ENCODE results near the gene PREX1. TPM values are rescaled to one million over a fixed set of nuclear protein-coding genes. Genes with fewer than 3 reads are reported as not detected.

PREX1 gene
- total RNA-seq, 2 experiments from 2014 or later: 130 to 156 TPM

GRCh38 chr20:48709058-48709691 is 118.6 kb downstream of the PREX1 start:
- CTCF ChIA-PET: interaction anchor here (1.1 kb wide), 1 partner anchor 117 kb away, joined by 3 read pairs; no protein-coding TSS in a partner anchor
- H3K4me1 Mint-ChIP-seq: peaks cover 66% of the 10 kb centered on the region

GRCh38 chr20:48708630-48709029 is 119.2 kb downstream of the PREX1 start:
- Mint-ChIP-seq H3K27ac (peak overlapping the region; percentile 42), H3K36me3 (peaks cover 51% of the 10 kb centered on the region), H3K4me3 (no peak overlapping the region), H3K27me3 (no peaks in the 10 kb centered on the region), H3K4me1 (peaks cover 61% of the 10 kb centered on the region), H3K9me3 (ENCODE audit: low read depth) (no peaks in the 10 kb centered on the region)
- CTCF ChIA-PET: interaction anchor here (1.1 kb wide), 1 partner anchor 117 kb away, joined by 3 read pairs; no protein-coding TSS in a partner anchor
- ATAC-seq (no peak), DNase-seq (no peak)

More at GRCh38 chr20:48709058-48709691, 118.6 kb downstream of the PREX1 start:
- ATAC-seq (no peak), DNase-seq (no peak)
- Mint-ChIP-seq H3K9me3 (ENCODE audit: low read depth) (no peaks in the 10 kb centered on the region), H3K27me3 (no peaks in the 10 kb centered on the region), H3K27ac (peak overlapping the region; percentile 42), H3K4me3 (no peak overlapping the region), H3K36me3 (peaks cover 53% of the 10 kb centered on the region)

GRCh38 chr20:48708116-48708515 is 119.7 kb downstream of the PREX1 start:
- H3K4me3 Mint-ChIP-seq: no peak overlapping the region
- no peak overlapping the region for H3K27ac Mint-ChIP-seq
- H3K27me3 Mint-ChIP-seq: no peaks in the 10 kb centered on the region
- H3K9me3 Mint-ChIP-seq (ENCODE audit: low read depth): no peaks in the 10 kb centered on the region
- H3K4me1 Mint-ChIP-seq: peaks cover 58% of the 10 kb centered on the region
- H3K36me3 Mint-ChIP-seq: peaks cover 51% of the 10 kb centered on the region
- CTCF ChIA-PET: interaction anchor here (2.1 kb wide), 2 partner anchors 9 to 51 kb away, joined by 10 to 14 read pairs; no protein-coding TSS in a partner anchor
- ATAC-seq: no peak
- DNase-seq: no peak

GRCh38 chr20:48706710-48707365 is 121.0 kb downstream of the PREX1 start:
- CTCF ChIA-PET: interaction anchor here (1.2 to 2.5 kb wide), 6 partner anchors 10 to 199 kb away, joined by 3 to 14 read pairs (median 8); no protein-coding TSS in a partner anchor
- DNase-seq (no peak), ATAC-seq (peak; percentile 65)
- peak overlapping the region; percentile 75 for H3K27ac Mint-ChIP-seq
- no peaks in the 10 kb centered on the region for H3K27me3 Mint-ChIP-seq
- no peaks in the 10 kb centered on the region for H3K9me3 Mint-ChIP-seq (ENCODE audit: low read depth)
- H3K36me3 Mint-ChIP-seq: peaks cover 46% of the 10 kb centered on the region
- H3K4me3 Mint-ChIP-seq: peak overlapping the region; percentile 11
- peaks cover 48% of the 10 kb centered on the region for H3K4me1 Mint-ChIP-seq

GRCh38 chr20:48706116-48706656 is 121.6 kb downstream of the PREX1 start:
- Mint-ChIP-seq H3K4me1 (peaks cover 49% of the 10 kb centered on the region), H3K36me3 (peaks cover 50% of the 10 kb centered on the region), H3K27ac (peak overlapping the region; percentile 75), H3K4me3 (no peak overlapping the region), H3K9me3 (ENCODE audit: low read depth) (no peaks in the 10 kb centered on the region), H3K27me3 (no peaks in the 10 kb centered on the region)
- CTCF ChIA-PET: interaction anchor here (1.2 to 2.5 kb wide), 6 partner anchors 11 to 199 kb away, joined by 3 to 14 read pairs (median 8); no protein-coding TSS in a partner anchor
- ATAC-seq (no peak), DNase-seq (no peak)

- Mint-ChIP-seq H3K9me3 (ENCODE audit: low read depth) (no peaks in the 10 kb centered on the region), H3K36me3 (peaks cover 54% of the 10 kb centered on the region), H3K4me1 (peaks cover 50% of the 10 kb centered on the region), H3K4me3 (no peak overlapping the region), H3K27ac (peak overlapping the region; percentile 75), H3K27me3 (no peaks in the 10 kb centered on the region)
- CTCF ChIA-PET: interaction anchor here (1.1 to 2.5 kb wide), 3 partner anchors 22 to 200 kb away, joined by 3 to 9 read pairs (median 3); no protein-coding TSS in a partner anchor
- no peak for DNase-seq
- ATAC-seq: no peak
Observed at GRCh38 chr20:48705240-48706115, 122.3 kb downstream of the PREX1 start.

- H3K27me3 Mint-ChIP-seq: no peaks in the 10 kb centered on the region
- H3K4me1 Mint-ChIP-seq: peaks cover 51% of the 10 kb centered on the region
- H3K4me3 Mint-ChIP-seq: no peak overlapping the region
- H3K9me3 Mint-ChIP-seq (ENCODE audit: low read depth): no peaks in the 10 kb centered on the region
- peak overlapping the region; percentile 65 for H3K27ac Mint-ChIP-seq
- peaks cover 59% of the 10 kb centered on the region for H3K36me3 Mint-ChIP-seq
- ATAC-seq: no peak
- CTCF ChIA-PET: interaction anchor here (1.1 to 2.5 kb wide), 2 partner anchors 21 to 201 kb away, joined by 3 to 9 read pairs; no protein-coding TSS in a partner anchor
- no peak for DNase-seq
Observed at GRCh38 chr20:48704761-48705160, 123.0 kb downstream of the PREX1 start.

- Mint-ChIP-seq H3K9me3 (ENCODE audit: low read depth) (no peaks in the 10 kb centered on the region), H3K4me1 (peaks cover 55% of the 10 kb centered on the region), H3K27me3 (no peaks in the 10 kb centered on the region), H3K36me3 (peaks cover 61% of the 10 kb centered on the region), H3K27ac (no peak overlapping the region), H3K4me3 (no peak overlapping the region)
- ATAC-seq (no peak), DNase-seq (no peak)
- CTCF ChIA-PET: interaction anchor here (1.0 kb wide), 1 partner anchor 83 kb away, joined by 3 read pairs; no protein-coding TSS in a partner anchor
Observed at GRCh38 chr20:48703511-48704219, 124.1 kb downstream of the PREX1 start.

GRCh38 chr20:48703107-48703506 is 124.7 kb downstream of the PREX1 start:
- Mint-ChIP-seq H3K4me1 (peaks cover 53% of the 10 kb centered on the region), H3K36me3 (peaks cover 61% of the 10 kb centered on the region)

GRCh38 chr20:48702455-48702913 is 125.3 kb downstream of the PREX1 start:
- Mint-ChIP-seq H3K9me3 (ENCODE audit: low read depth) (no peaks in the 10 kb centered on the region), H3K4me1 (peaks cover 49% of the 10 kb centered on the region), H3K27me3 (no peaks in the 10 kb centered on the region), H3K4me3 (no peak overlapping the region), H3K27ac (no peak overlapping the region), H3K36me3 (peaks cover 57% of the 10 kb centered on the region)
- DNase-seq (no peak), ATAC-seq (no peak)
- CTCF ChIA-PET: interaction anchor here (1.0 kb wide), 1 partner anchor 82 kb away, joined by 3 read pairs; no protein-coding TSS in a partner anchor

More at GRCh38 chr20:48703107-48703506, 124.7 kb downstream of the PREX1 start:
- CTCF ChIA-PET: interaction anchor here (1.0 kb wide), 1 partner anchor 82 kb away, joined by 3 read pairs; no protein-coding TSS in a partner anchor
- Mint-ChIP-seq H3K27me3 (no peaks in the 10 kb centered on the region), H3K4me3 (no peak overlapping the region), H3K9me3 (ENCODE audit: low read depth) (no peaks in the 10 kb centered on the region), H3K27ac (no peak overlapping the region)
- no peak for ATAC-seq
- no peak for DNase-seq

GRCh38 chr20:48701702-48702101 is 126.1 kb downstream of the PREX1 start:
- Mint-ChIP-seq H3K27me3 (no peaks in the 10 kb centered on the region), H3K4me1 (peaks cover 43% of the 10 kb centered on the region), H3K27ac (no peak overlapping the region), H3K9me3 (ENCODE audit: low read depth) (no peaks in the 10 kb centered on the region), H3K4me3 (no peak overlapping the region), H3K36me3 (peaks cover 54% of the 10 kb centered on the region)
- no peak for ATAC-seq
- no peak for DNase-seq
- CTCF ChIA-PET: no interaction called here

Data from activated CD8-positive, alpha-beta memory T cell treated with anti-CD3 and anti-CD28 coated beads, Interleukin-2, amount 10 ng/mL, durations not matched to agents 7 days and 5 days (primary cell).